H1 (cell line): ENCODE results near the gene TUBGCP6. TPM values are rescaled to one million over a fixed set of nuclear protein-coding genes. Genes with fewer than 3 reads are reported as not detected.

Experiments
- CTCF ChIA-PET: fragments of 300-600 bp; sonication (Branson Sonifier 250); formaldehyde crosslinking; loops from one replicate; lab custom pipeline; 2021; ENCODE audit not compliant: partially characterized antibody; lab: Charles Lee
- POLR2A ChIA-PET: fragments of 300-600 bp; sonication (Branson Sonifier 250); formaldehyde crosslinking; loops from one replicate; lab custom pipeline; 2021; ENCODE audit warnings: inconsistent platforms; ENCODE audit not compliant: partially characterized antibody; lab: Charles Lee
- DNase-seq, 2 experiments: peaks; one replicate each; pipeline versions ENCODE4 v3.0.0 to v3.0.0-alpha.2; 2010 to 2022; ENCODE audit warnings: low spot score in 2 of 2, low read depth in 1 of 2, mixed read lengths in 1 of 2
- FAIRE-seq: peaks from 2 replicates; lab custom pipeline; 2011; peaks lifted over from hg19 to GRCh38; lab: Jason Lieb, UNC
- H2AFZ ChIP-seq: 2 replicates; pipeline ENCODE4 v1.8.1; 2012; ENCODE audit warnings: low read length, inconsistent platforms
- H2AK5ac ChIP-seq: 2 replicates; pipeline ENCODE4 v1.6.1; 2013; ENCODE audit warnings: low read depth, low read length
- H2BK120ac ChIP-seq: replicated peaks from 2 replicates; pipeline ENCODE3; 2013; ENCODE audit warnings: low read depth, low read length, inconsistent platforms
- H2BK12ac ChIP-seq: 2 replicates; pipeline ENCODE4 v1.6.1; 2013; ENCODE audit warnings: low read depth, low read length
- H2BK15ac ChIP-seq: 2 replicates; pipeline ENCODE4 v1.6.1; 2013; ENCODE audit warnings: low read length
- H2BK20ac ChIP-seq: 2 replicates; pipeline ENCODE4 v1.6.1; 2013; ENCODE audit warnings: low read length
- H2BK5ac ChIP-seq: 2 replicates; pipeline ENCODE4 v1.6.1; 2013; ENCODE audit warnings: low read depth, low read length
- H3K14ac ChIP-seq: 2 replicates; pipeline ENCODE4 v1.6.1; 2013; ENCODE audit warnings: inconsistent platforms; ENCODE audit not compliant: insufficient read length
- H3K18ac ChIP-seq: 2 replicates; pipeline ENCODE4 v1.6.1; 2013; ENCODE audit warnings: low read length; ENCODE audit errors: extremely low read depth
- H3K23ac ChIP-seq: 2 replicates; pipeline ENCODE4 v1.6.1; 2013; ENCODE audit warnings: inconsistent platforms; ENCODE audit not compliant: insufficient read length
- H3K23me2 ChIP-seq: 2 replicates; pipeline ENCODE4 v1.6.1; 2013; ENCODE audit warnings: low read depth, low read length
- H3K27ac ChIP-seq: 2 replicates; pipeline ENCODE4 v1.6.1; 2011; ENCODE audit warnings: low read depth, low read length, inconsistent platforms
- H3K27me3 ChIP-seq, 4 experiments: replicated peaks in 1 of 4; 1 replicate in 1 of 4; 2 replicates in 3 of 4; pipeline versions ENCODE4 v1.6.1 to v1.8.1; 2011 to 2013; ENCODE audit warnings: low read length in 3 of 4, mild to moderate bottlenecking in 3 of 4, inconsistent platforms in 2 of 4, mixed read lengths in 2 of 4, moderate library complexity in 1 of 4; ENCODE audit not compliant: control insufficient read depth in 3 of 4, insufficient read depth in 3 of 4; ENCODE audit errors: extremely low read depth in 1 of 4
- H3K36me3 ChIP-seq, 4 experiments: 2 replicates each; pipeline versions ENCODE4 v1.6.1 to v1.8.1; 2011 to 2013; ENCODE audit warnings: mild to moderate bottlenecking in 4 of 4, low read length in 3 of 4, moderate library complexity in 2 of 4, control low read depth in 1 of 4, inconsistent platforms in 1 of 4; ENCODE audit not compliant: insufficient read depth in 4 of 4, control insufficient read depth in 2 of 4
- H3K4ac ChIP-seq: replicated peaks from 2 replicates; pipeline ENCODE3; 2013; ENCODE audit warnings: low read length, low read depth, mixed read lengths, inconsistent platforms; ENCODE audit not compliant: insufficient read length
- H3K4me1 ChIP-seq, 4 experiments: replicated peaks in 1 of 4; 1 replicate in 1 of 4; 2 replicates in 3 of 4; pipeline versions ENCODE4 v1.6.1 to v1.8.1; 2011 to 2013; ENCODE audit warnings: low read length in 3 of 4, inconsistent platforms in 2 of 4, mixed read lengths in 1 of 4; ENCODE audit not compliant: insufficient read depth in 4 of 4, control insufficient read depth in 3 of 4
- H3K4me2 ChIP-seq, 2 experiments: 2 replicates each; pipeline versions ENCODE4 v1.6.1 to v1.8.1; 2011 to 2013; ENCODE audit warnings: low read depth in 2 of 2, low read length in 2 of 2, control low read depth in 1 of 2, inconsistent platforms in 1 of 2, mild to moderate bottlenecking in 1 of 2; ENCODE audit not compliant: insufficient read depth in 1 of 2
- H3K4me3 ChIP-seq, 4 experiments: fragments of 200-600, 300-600 bp in 1 of 4; sonication (generic), shearing (Covaris generic), sonication (Bioruptor Twin) in 1 of 4; 2 replicates each; pipeline versions ENCODE4 v1.5.1 to v1.8.1; 2011 to 2016; ENCODE audit warnings: low read length in 4 of 4, low read depth in 3 of 4, control low read depth in 2 of 4, inconsistent platforms in 2 of 4, mild to moderate bottlenecking in 2 of 4, mixed read lengths in 1 of 4, moderate library complexity in 1 of 4; ENCODE audit not compliant: insufficient read depth in 2 of 4; ENCODE audit errors: extremely low read depth in 1 of 4
- H3K56ac ChIP-seq: replicated peaks from 2 replicates; pipeline ENCODE3; 2013; ENCODE audit warnings: low read depth, mild to moderate bottlenecking, mixed read lengths, low read length, inconsistent platforms; ENCODE audit not compliant: insufficient read length
- H3K79me1 ChIP-seq: 2 replicates; pipeline ENCODE4 v1.6.1; 2013; ENCODE audit warnings: low read depth, low read length, control low read depth
- H3K79me2 ChIP-seq, 2 experiments: 2 replicates each; pipeline versions ENCODE4 v1.6.1 to v1.8.1; 2012 to 2013; ENCODE audit warnings: low read length in 2 of 2, mild to moderate bottlenecking in 2 of 2, inconsistent platforms in 1 of 2; ENCODE audit not compliant: insufficient read depth in 2 of 2, control insufficient read depth in 1 of 2
- H3K9ac ChIP-seq, 4 experiments: replicated peaks in 1 of 4; 1 replicate in 1 of 4; 2 replicates in 3 of 4; pipeline versions ENCODE4 v1.6.1 to v1.8.1; 2011 to 2013; ENCODE audit warnings: low read depth in 3 of 4, low read length in 3 of 4, control low read depth in 2 of 4, mild to moderate bottlenecking in 2 of 4, moderate library complexity in 2 of 4, inconsistent platforms in 1 of 4; ENCODE audit errors: extremely low read depth in 1 of 4
- H3K9me3 ChIP-seq, 2 experiments: 2 replicates each; pipeline versions ENCODE4 v1.6.1 to v1.8.1; 2012 to 2013; ENCODE audit warnings: mild to moderate bottlenecking in 2 of 2, moderate library complexity in 2 of 2, control low read depth in 1 of 2, inconsistent platforms in 1 of 2, low read depth in 1 of 2, low read length in 1 of 2, mixed read lengths in 1 of 2; ENCODE audit not compliant: insufficient read depth in 2 of 2
- H4K20me1 ChIP-seq, 2 experiments: replicated peaks in 1 of 2; 2 replicates each; pipeline versions ENCODE3 to v1.8.1; 2011 to 2013; ENCODE audit warnings: inconsistent platforms in 2 of 2, low read length in 2 of 2, mild to moderate bottlenecking in 1 of 2; ENCODE audit not compliant: insufficient read depth in 2 of 2, control insufficient read depth in 1 of 2
- H4K5ac ChIP-seq: 2 replicates; pipeline ENCODE4 v1.6.1; 2013; ENCODE audit warnings: low read length, low read depth, mixed read lengths, inconsistent platforms; ENCODE audit not compliant: insufficient read length
- H4K8ac ChIP-seq: 2 replicates; pipeline ENCODE4 v1.8.0; 2013; ENCODE audit warnings: mild to moderate bottlenecking, moderate library complexity, low read length, inconsistent platforms; ENCODE audit not compliant: insufficient read depth; ENCODE audit errors: extremely low read depth
- H4K91ac ChIP-seq: replicated peaks from 2 replicates; pipeline ENCODE3; 2013; ENCODE audit warnings: low read length, mixed read lengths, inconsistent platforms; ENCODE audit not compliant: insufficient read length
- CREB1 ChIP-seq: IDR thresholded peaks from 2 replicates; pipeline ENCODE4 v1.6.1; 2012; ENCODE audit warnings: inconsistent platforms
- E2F6 ChIP-seq: IDR thresholded peaks from 2 replicates; pipeline ENCODE4 v1.6.1; 2012; ENCODE audit warnings: inconsistent platforms
- RNF2 ChIP-seq: fragments of 200-900, 300-1000 bp; sonication (generic); IDR thresholded peaks from 2 replicates; pipeline ENCODE4 v1.7.1; 2016; ENCODE audit warnings: borderline replicate concordance, low read depth, mild to moderate bottlenecking, antibody characterized with exemption, low read length; ENCODE audit not compliant: poor library complexity, severe bottlenecking; ENCODE audit errors: missing control alignments
- WGBS, 2 experiments: shearing (Covaris generic) in 1 of 2; methylation state at CpG; one replicate each; pipeline versions ENCODE4 v1.1.6 to v1.1.7; 2013 to 2015; ENCODE audit warnings: low lambda C conversion rate in 2 of 2, mixed read lengths in 2 of 2, inconsistent platforms in 1 of 2, low coverage in 1 of 2, missing lambda C conversion rate in 1 of 2; ENCODE audit not compliant: insufficient replicate concordance in 2 of 2, insufficient coverage in 1 of 2, insufficient read length in 1 of 2; ENCODE audit errors: extremely low coverage in 1 of 2, missing lambda C conversion rate in 1 of 2; 5-methylcytosine and 5-hydroxymethylcytosine counted together
- polyA plus RNA-seq, 7 experiments: library from polyadenylated mRNA; depleted of rRNA in 3 of 7; stranded (reverse) in 5 of 7; unstranded in 2 of 7; fragments of >200 nt in 5 of 7; fragments of 200-250 nt in 2 of 7; gene quantifications; 1 replicate in 5 of 7; 2 replicates in 1 of 7; 4 replicates in 1 of 7; pipeline versions ENCODE4 v1.2.1 to v1.2.3, GENCODE V29; 2011 to 2013; ENCODE audit warnings: missing spikeins in 2 of 7, mixed read lengths in 2 of 7
- total RNA-seq: library from RNA; stranded (reverse); fragmentation: NEBNext Ultra II Directional; extraction: Animal tissue kit (Norgen Biotek cat#: 25700); gene quantifications from 2 replicates; pipeline ENCODE4 v1.2.1, GENCODE V29; 2021

TUBGCP6 gene
- total and polyA plus RNA-seq, 2 of the 8 experiments (the other 6 are each of a cell fraction or from before 2014, with no cell fraction given) = 24.2 to 24.7 TPM

GRCh38 chr22:50280708-50281383 lies 36.0 kb upstream of the TUBGCP6 start:
- no peak overlapping the region for H3K56ac ChIP-seq
- no peak for FAIRE-seq

More at GRCh38 chr22:50280708-50281383, 36.0 kb upstream of the TUBGCP6 start:
- Histone ChIP-seq H3K79me1 (no peaks in the 10 kb centered on the region), H3K4me1 (peaks cover 0 to 2% (median 0%) of the 10 kb centered on the region in 4 experiments; a peak in 2 of 7 replicates), H2BK5ac (no peak overlapping the region), H3K14ac (no peak overlapping the region), H3K23me2 (no peaks in the 10 kb centered on the region), H4K5ac (no peak overlapping the region), H3K27me3 (no peaks in the 10 kb centered on the region), H3K4me2 (no peak overlapping the region), H3K9ac (no peak overlapping the region), H4K91ac (no peak overlapping the region), H3K36me3 (peaks cover 25 to 87% (median 45%) of the 10 kb centered on the region in 4 experiments), H3K4ac (no peak overlapping the region), H2BK20ac (no peak overlapping the region), H3K79me2 (no peaks in the 10 kb centered on the region), H3K4me3 (no peak overlapping the region), H2BK12ac (no peak overlapping the region), H2BK120ac (no peak overlapping the region), H2AK5ac (no peak overlapping the region), H3K23ac (no peak overlapping the region), H3K9me3 (peaks cover 7 to 17% of the 10 kb centered on the region in 2 experiments; a peak in 3 of 4 replicates), H3K27ac (no peak overlapping the region), H4K20me1 (peaks cover 0 to 7% of the 10 kb centered on the region in 2 experiments), H3K18ac (no peak overlapping the region), H2BK15ac (no peak overlapping the region), H2AFZ (no peak overlapping the region), H4K8ac (no peak overlapping the region)
- ChIA-PET CTCF (interaction anchor here (0.9 to 3.5 kb wide), 6 partner anchors 8 to 61 kb away, joined by 3 to 12 read pairs (median 5); no protein-coding TSS in a partner anchor), POLR2A (interaction anchor here (0.7 to 1.2 kb wide), 3 partner anchors 14 to 162 kb away, joined by 3 to 4 read pairs (median 3); no protein-coding TSS in a partner anchor)
- 95% methylated on average over 37 of the region's 47 CpGs; no CpG with 5 or more reads in 1 of the 2 experiments for WGBS, 2 experiments
- TF ChIP-seq RNF2 (no peak), E2F6 (no peak), CREB1 (no peak)
- DNase-seq = no peak
